SK-N-SH (cell line): ENCODE data around the gene ADCY7. TPM values are rescaled to one million over a fixed set of nuclear protein-coding genes. Genes with fewer than 3 reads are reported as not detected.
"Not testable (repeated sequence)": the region's sequence is repeated elsewhere in the genome, so short reads cannot be mapped to it uniquely, and the experiment has no call there.

Experiments
- CTCF ChIA-PET: fragments of 300-600, 350-600 bp; formaldehyde crosslinking; extraction: SDS; loops from one replicate; lab custom pipeline; 2021; lab: Yijun Ruan, JAX
- POLR2A ChIA-PET: fragments of 350-600 bp; sonication (Branson Sonifier 250); formaldehyde crosslinking; extraction: SDS; loops from one replicate; lab custom pipeline; 2020; ENCODE audit warnings: antibody characterized with exemption, inconsistent platforms; lab: Yijun Ruan, JAX
- DNase-seq: peaks from one replicate; pipeline ENCODE4 v3.0.0; 2012
- H2AFZ ChIP-seq: fragments of 200-600 bp; sonication (generic); 2 replicates; pipeline ENCODE4 v1.8.1; 2016; ENCODE audit warnings: antibody characterized with exemption, mild to moderate bottlenecking, low read depth
- H3F3A ChIP-seq: fragments of 200-600 bp; sonication (generic); replicated peaks from 2 replicates; pipeline ENCODE3; 2016; ENCODE audit warnings: antibody characterized with exemption, mild to moderate bottlenecking; ENCODE audit not compliant: insufficient read depth
- H3K27ac ChIP-seq, 2 experiments: fragments of 200-500 bp in 1 of 2; fragments of 200-600 bp in 1 of 2; sonication (Bioruptor generic) in 1 of 2; sonication (generic), shearing (Covaris generic) in 1 of 2; 2 replicates each; pipeline versions ENCODE4 v1.5.1 to v1.6.1; 2014 to 2016; ENCODE audit warnings: low read depth in 2 of 2, inconsistent platforms in 1 of 2, low read length in 1 of 2, mild to moderate bottlenecking in 1 of 2, mixed read lengths in 1 of 2
- H3K27me3 ChIP-seq: fragments of 200-600 bp; sonication (generic), shearing (Covaris generic); 2 replicates; pipeline ENCODE4 v1.6.1; 2016; ENCODE audit warnings: mixed run types; ENCODE audit not compliant: insufficient read depth
- H3K36me3 ChIP-seq, 2 experiments: fragments of 200-500 bp in 1 of 2; fragments of 200-600 bp in 1 of 2; sonication (Bioruptor generic) in 1 of 2; sonication (generic) in 1 of 2; replicated peaks in 1 of 2; 2 replicates each; pipeline versions ENCODE3 to v1.5.1; 2014 to 2016; ENCODE audit warnings: low read length in 1 of 2, mild to moderate bottlenecking in 1 of 2; ENCODE audit not compliant: insufficient read depth in 2 of 2, control insufficient read depth in 1 of 2
- H3K4me1 ChIP-seq, 2 experiments: fragments of 200-500 bp in 1 of 2; fragments of 200-600 bp in 1 of 2; sonication (Bioruptor generic) in 1 of 2; sonication (generic), shearing (Covaris generic) in 1 of 2; 2 replicates each; pipeline versions ENCODE4 v1.5.1 to v1.6.1; 2014 to 2016; ENCODE audit warnings: low read depth in 1 of 2, low read length in 1 of 2, mixed run types in 1 of 2; ENCODE audit not compliant: insufficient read depth in 2 of 2, control insufficient read depth in 1 of 2
- H3K4me2 ChIP-seq: fragments of 200-600 bp; sonication (generic), shearing (Covaris generic); 2 replicates; pipeline ENCODE4 v1.6.1; 2017; ENCODE audit warnings: mixed run types
- H3K4me3 ChIP-seq, 2 experiments: fragments of 200-500 bp in 1 of 2; fragments of 200-600 bp in 1 of 2; sonication (Bioruptor generic) in 1 of 2; sonication (generic), shearing (Covaris generic) in 1 of 2; 2 replicates each; pipeline versions ENCODE4 v1.5.1 to v1.8.1; 2014 to 2016; ENCODE audit warnings: low read depth in 2 of 2, inconsistent platforms in 1 of 2, low read length in 1 of 2, mild to moderate bottlenecking in 1 of 2, mixed read lengths in 1 of 2, moderate library complexity in 1 of 2
- H3K79me2 ChIP-seq: fragments of 200-600 bp; sonication (generic); 2 replicates; pipeline ENCODE4 v1.8.1; 2017; ENCODE audit warnings: mild to moderate bottlenecking; ENCODE audit not compliant: insufficient read depth
- H3K9ac ChIP-seq: fragments of 200-600 bp; sonication (generic); 2 replicates; pipeline ENCODE4 v1.6.1; 2017; ENCODE audit warnings: mixed run types
- H3K9me2 ChIP-seq: fragments of 200-600 bp; sonication (generic); 2 replicates; pipeline ENCODE4 v1.6.1; 2017; ENCODE audit warnings: mixed run types
- H3K9me3 ChIP-seq: fragments of 200-600 bp; sonication (generic); 2 replicates; pipeline ENCODE4 v1.6.1; 2017; ENCODE audit warnings: mixed run types, mild to moderate bottlenecking, moderate library complexity
- H4K20me1 ChIP-seq: fragments of 200-600 bp; sonication (generic); 2 replicates; pipeline ENCODE4 v1.6.1; 2017; ENCODE audit warnings: mild to moderate bottlenecking, mixed run types; ENCODE audit not compliant: insufficient read depth
- WGBS: methylation state at CpG from one replicate; pipeline ENCODE4 v1.1.6; 2017; ENCODE audit warnings: low lambda C conversion rate; 5-methylcytosine and 5-hydroxymethylcytosine counted together
- polyA plus RNA-seq, 3 experiments: library from polyadenylated mRNA; depleted of rRNA; stranded (reverse); fragments of >200 nt; gene quantifications; 2 replicates each; pipeline ENCODE4 v1.2.3, GENCODE V29; 2012
- TF ChIP-seq, protein P1 (sequence below): IDR thresholded peaks from 2 replicates; pipeline ENCODE4; 2012
- TF ChIP-seq, protein P2 (sequence below): IDR thresholded peaks from 2 replicates; pipeline ENCODE4 v1.6.1; 2012; ENCODE audit warnings: mild to moderate bottlenecking, low read depth, low read length, moderate library complexity

The ADCY7 gene
- polyA plus RNA-seq, 1 of the 3 experiments (the other 2 are of a cell fraction), result 14.3 TPM

- H3K4me2 ChIP-seq, result not testable (repeated sequence)
- WGBS, result 90% methylated on average over 7 of the region's 8 CpGs
- peaks cover 35 to 40% of the 10 kb centered on the region in 2 experiments for H3K36me3 ChIP-seq
Observed at GRCh38 chr16:50343566-50343965, 77.2 kb downstream of the ADCY7 start.

DNA sequence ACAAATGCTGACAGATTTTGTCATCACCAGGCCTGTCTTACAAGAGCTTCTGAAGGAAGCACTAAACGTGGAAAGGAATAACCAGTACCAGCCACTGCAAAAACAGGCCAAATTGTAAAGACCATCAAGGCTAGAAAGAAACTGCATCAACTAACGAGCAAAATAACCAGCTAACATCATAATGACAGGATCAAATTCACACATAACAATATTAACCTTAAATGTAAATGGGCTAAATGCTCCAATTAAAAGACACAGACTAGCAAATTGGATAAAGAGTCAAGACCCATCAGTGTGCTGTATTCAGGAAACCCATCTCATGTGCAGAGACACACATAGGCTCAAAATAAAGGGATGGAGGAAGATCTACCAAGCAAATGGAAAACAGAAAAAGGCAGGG, 78.9 kb downstream of the ADCY7 start:
- H3K4me3 ChIP-seq, H3K4me1 ChIP-seq, H2AFZ ChIP-seq, H3F3A ChIP-seq, DNase-seq, H3K9me3 ChIP-seq, H3K27me3 ChIP-seq, H3K27ac ChIP-seq, H3K9ac ChIP-seq, H3K9me2 ChIP-seq, POLR2A ChIA-PET, H4K20me1 ChIP-seq, H3K4me2 ChIP-seq: not testable (repeated sequence)
- Histone ChIP-seq H3K36me3 (peaks cover 34 to 41% of the 10 kb centered on the region in 2 experiments), H3K79me2 (peaks cover 20% of the 10 kb centered on the region; the same call in 1 of the 2 replicates)
- WGBS, result 100% methylated on average over 2 of the region's 2 CpGs
- CTCF ChIA-PET, result interaction anchor here (1.8 to 2.8 kb wide), 2 partner anchors 9 to 18 kb away, joined by 4 to 10 read pairs; no protein-coding TSS in a partner anchor

More at GRCh38 chr16:50343566-50343965, 77.2 kb downstream of the ADCY7 start:
- H3K9ac ChIP-seq, H3F3A ChIP-seq, H2AFZ ChIP-seq, H3K27me3 ChIP-seq, DNase-seq, H3K9me3 ChIP-seq, H3K4me3 ChIP-seq, H3K27ac ChIP-seq, H3K4me1 ChIP-seq, H4K20me1 ChIP-seq, POLR2A ChIA-PET, H3K9me2 ChIP-seq: not testable (repeated sequence)
- CTCF ChIA-PET, result interaction anchor here (1.0 to 2.8 kb wide), 3 partner anchors 11 to 322 kb away, joined by 3 to 10 read pairs (median 4); no protein-coding TSS in a partner anchor
- H3K79me2 ChIP-seq, result peaks cover 20% of the 10 kb centered on the region; the same call in 1 of the 2 replicates

DNA sequence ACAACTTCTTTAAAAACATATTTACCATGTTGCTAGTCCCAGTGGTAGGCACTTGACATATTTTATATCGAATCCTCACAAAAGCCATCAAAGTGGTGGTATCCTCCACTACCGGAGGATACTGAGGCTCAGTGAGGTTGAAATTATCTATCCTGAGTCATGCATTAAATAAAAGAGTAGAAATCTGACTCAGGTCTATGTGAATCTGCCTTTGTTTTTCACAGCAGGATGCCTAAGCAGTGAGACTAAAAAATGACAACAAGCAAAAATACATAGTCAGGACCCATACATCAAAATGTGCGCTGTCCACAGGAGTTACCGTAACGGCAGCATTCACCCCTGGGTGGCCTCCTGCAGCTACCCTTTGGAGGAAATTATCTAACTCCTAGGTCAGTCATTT, 84.8 kb downstream of the ADCY7 start:
- no peak for DNase-seq
- Histone ChIP-seq H4K20me1 (peaks cover 4% of the 10 kb centered on the region), H3K36me3 (peaks cover 60 to 66% of the 10 kb centered on the region in 2 experiments), H3K9me2 (no peaks in the 10 kb centered on the region), H3K9me3 (no peaks in the 10 kb centered on the region), H3K4me1 (no peaks in the 10 kb centered on the region), H3K4me3 (no peak overlapping the region), H3K9ac (no peak overlapping the region), H2AFZ (no peak overlapping the region), H3K79me2 (peaks cover 31% of the 10 kb centered on the region), H3K27me3 (no peaks in the 10 kb centered on the region), H3F3A (peaks cover 16% of the 10 kb centered on the region), H3K27ac (no peak overlapping the region; a peak in 1 of 4 replicates), H3K4me2 (no peak overlapping the region)
- ChIA-PET CTCF (interaction anchor here (1.0 to 12.2 kb wide), 3 partner anchors 9 to 140 kb away, joined by 3 to 162 read pairs (median 3); no protein-coding TSS in a partner anchor), POLR2A (no interaction called here)
- 87% methylated on average over 5 of the region's 5 CpGs for WGBS
- TF ChIP-seq, protein P1, sequence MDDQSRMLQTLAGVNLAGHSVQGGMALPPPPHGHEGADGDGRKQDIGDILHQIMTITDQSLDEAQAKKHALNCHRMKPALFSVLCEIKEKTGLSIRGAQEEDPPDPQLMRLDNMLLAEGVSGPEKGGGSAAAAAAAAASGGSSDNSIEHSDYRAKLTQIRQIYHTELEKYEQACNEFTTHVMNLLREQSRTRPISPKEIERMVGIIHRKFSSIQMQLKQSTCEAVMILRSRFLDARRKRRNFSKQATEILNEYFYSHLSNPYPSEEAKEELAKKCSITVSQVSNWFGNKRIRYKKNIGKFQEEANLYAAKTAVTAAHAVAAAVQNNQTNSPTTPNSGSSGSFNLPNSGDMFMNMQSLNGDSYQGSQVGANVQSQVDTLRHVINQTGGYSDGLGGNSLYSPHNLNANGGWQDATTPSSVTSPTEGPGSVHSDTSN, result 0 out of 2 replicates have a peak, but pooled peaks have one; percentile 18
- TF ChIP-seq, protein P2, sequence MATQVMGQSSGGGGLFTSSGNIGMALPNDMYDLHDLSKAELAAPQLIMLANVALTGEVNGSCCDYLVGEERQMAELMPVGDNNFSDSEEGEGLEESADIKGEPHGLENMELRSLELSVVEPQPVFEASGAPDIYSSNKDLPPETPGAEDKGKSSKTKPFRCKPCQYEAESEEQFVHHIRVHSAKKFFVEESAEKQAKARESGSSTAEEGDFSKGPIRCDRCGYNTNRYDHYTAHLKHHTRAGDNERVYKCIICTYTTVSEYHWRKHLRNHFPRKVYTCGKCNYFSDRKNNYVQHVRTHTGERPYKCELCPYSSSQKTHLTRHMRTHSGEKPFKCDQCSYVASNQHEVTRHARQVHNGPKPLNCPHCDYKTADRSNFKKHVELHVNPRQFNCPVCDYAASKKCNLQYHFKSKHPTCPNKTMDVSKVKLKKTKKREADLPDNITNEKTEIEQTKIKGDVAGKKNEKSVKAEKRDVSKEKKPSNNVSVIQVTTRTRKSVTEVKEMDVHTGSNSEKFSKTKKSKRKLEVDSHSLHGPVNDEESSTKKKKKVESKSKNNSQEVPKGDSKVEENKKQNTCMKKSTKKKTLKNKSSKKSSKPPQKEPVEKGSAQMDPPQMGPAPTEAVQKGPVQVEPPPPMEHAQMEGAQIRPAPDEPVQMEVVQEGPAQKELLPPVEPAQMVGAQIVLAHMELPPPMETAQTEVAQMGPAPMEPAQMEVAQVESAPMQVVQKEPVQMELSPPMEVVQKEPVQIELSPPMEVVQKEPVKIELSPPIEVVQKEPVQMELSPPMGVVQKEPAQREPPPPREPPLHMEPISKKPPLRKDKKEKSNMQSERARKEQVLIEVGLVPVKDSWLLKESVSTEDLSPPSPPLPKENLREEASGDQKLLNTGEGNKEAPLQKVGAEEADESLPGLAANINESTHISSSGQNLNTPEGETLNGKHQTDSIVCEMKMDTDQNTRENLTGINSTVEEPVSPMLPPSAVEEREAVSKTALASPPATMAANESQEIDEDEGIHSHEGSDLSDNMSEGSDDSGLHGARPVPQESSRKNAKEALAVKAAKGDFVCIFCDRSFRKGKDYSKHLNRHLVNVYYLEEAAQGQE, result no peak
